ENCODE data around the gene MAPK1. TPM values are rescaled to one million over a fixed set of nuclear protein-coding genes. Genes with fewer than 3 reads are reported as not detected.
A peak's percentile ranks its signal among the peaks of the same experiment; 100 is the strongest.

MAPK1 gene
- total RNA-seq, 1 donor from 2014 or later: 148 TPM

DNA sequence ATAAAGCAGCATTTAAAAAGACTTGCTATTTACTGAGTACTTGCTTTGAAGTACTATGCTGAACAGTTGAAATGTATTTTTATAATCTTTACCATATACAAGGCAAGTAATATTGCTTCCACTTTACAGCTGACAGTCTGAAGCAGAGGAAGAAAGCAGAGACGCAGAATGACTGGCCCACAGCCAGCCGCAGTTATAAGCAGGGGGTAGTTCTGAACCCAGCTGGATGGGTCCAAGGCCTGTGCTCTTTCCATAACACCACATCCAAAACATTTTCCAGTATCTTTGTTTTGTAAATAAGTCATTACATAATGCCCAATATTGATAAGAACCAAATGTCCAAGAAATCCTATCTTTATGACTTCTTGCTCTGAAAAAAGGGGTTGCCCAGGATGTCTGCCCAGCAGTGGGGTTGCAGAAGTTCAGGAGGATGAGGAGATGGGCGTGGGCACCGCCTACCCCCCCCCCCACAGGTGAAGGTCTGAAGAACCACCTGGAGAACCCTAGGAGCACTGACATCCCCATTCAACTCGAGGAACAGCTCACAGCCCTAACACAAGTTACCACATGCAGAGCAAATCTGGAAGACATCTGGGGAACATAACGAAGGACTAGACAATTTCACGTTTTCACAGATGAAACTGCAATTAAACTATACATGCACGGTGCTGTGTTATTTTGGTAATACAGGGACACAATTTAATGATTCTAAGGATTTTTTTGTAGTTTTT is 107.6 kb downstream of the MAPK1 start:
- no peak for FAIRE-seq
- H3K4me3 ChIP-seq (ENCODE audit: insufficient read depth, low read depth, low read length): no peak overlapping the region
- no peak overlapping the region for H2AFZ ChIP-seq (ENCODE audit: low read depth, low read length)
- peaks cover 24% of the 10 kb centered on the region for H4K20me1 ChIP-seq (ENCODE audit: insufficient read depth, low read length)
- H3K27me3 ChIP-seq (ENCODE audit: insufficient read depth, low read length): no peaks in the 10 kb centered on the region
- no peaks in the 10 kb centered on the region for H3K9me3 ChIP-seq (ENCODE audit: insufficient read depth, low read depth, low read length)
- peak overlapping the region; percentile 26 for H3K27ac Mint-ChIP-seq (ENCODE audit: unreplicated experiment)
- no peak for DNase-seq (ENCODE audit: low read depth)
- H3K36me3 Mint-ChIP-seq (ENCODE audit: low read depth, unreplicated experiment): peaks cover 34% of the 10 kb centered on the region
- H3K27me3 Mint-ChIP-seq (ENCODE audit: low read depth, unreplicated experiment): no peaks in the 10 kb centered on the region
- no peak overlapping the region for H3K4me2 ChIP-seq (ENCODE audit: low read length)
- no peak overlapping the region for H3K9ac ChIP-seq (ENCODE audit: low read length)
- no peaks in the 10 kb centered on the region for H3K79me2 ChIP-seq (ENCODE audit: insufficient read depth, low read length)
- H3K9me3 Mint-ChIP-seq (ENCODE audit: unreplicated experiment): no peaks in the 10 kb centered on the region
- H3K27ac ChIP-seq (ENCODE audit: low read depth, low read length): no peak overlapping the region
- H3K4me1 Mint-ChIP-seq (ENCODE audit: low read depth, unreplicated experiment): peaks cover 24% of the 10 kb centered on the region
- peaks cover 33% of the 10 kb centered on the region for H3K36me3 ChIP-seq (ENCODE audit: insufficient read depth, low read length)
- peaks cover 25% of the 10 kb centered on the region for H3K4me1 ChIP-seq (ENCODE audit: insufficient read depth, low read length)
- H3K4me3 Mint-ChIP-seq (ENCODE audit: unreplicated experiment): no peak overlapping the region
- TF ChIP-seq, protein P1, sequence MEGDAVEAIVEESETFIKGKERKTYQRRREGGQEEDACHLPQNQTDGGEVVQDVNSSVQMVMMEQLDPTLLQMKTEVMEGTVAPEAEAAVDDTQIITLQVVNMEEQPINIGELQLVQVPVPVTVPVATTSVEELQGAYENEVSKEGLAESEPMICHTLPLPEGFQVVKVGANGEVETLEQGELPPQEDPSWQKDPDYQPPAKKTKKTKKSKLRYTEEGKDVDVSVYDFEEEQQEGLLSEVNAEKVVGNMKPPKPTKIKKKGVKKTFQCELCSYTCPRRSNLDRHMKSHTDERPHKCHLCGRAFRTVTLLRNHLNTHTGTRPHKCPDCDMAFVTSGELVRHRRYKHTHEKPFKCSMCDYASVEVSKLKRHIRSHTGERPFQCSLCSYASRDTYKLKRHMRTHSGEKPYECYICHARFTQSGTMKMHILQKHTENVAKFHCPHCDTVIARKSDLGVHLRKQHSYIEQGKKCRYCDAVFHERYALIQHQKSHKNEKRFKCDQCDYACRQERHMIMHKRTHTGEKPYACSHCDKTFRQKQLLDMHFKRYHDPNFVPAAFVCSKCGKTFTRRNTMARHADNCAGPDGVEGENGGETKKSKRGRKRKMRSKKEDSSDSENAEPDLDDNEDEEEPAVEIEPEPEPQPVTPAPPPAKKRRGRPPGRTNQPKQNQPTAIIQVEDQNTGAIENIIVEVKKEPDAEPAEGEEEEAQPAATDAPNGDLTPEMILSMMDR (IDR thresholded peaks at IDR 0.05; ENCODE audit: insufficient read depth, low read depth, low read length): no peak
- no peak for TF ChIP-seq EZH2 (IDR thresholded peaks at IDR 0.05; ENCODE audit: insufficient read depth, low read length)

DNA sequence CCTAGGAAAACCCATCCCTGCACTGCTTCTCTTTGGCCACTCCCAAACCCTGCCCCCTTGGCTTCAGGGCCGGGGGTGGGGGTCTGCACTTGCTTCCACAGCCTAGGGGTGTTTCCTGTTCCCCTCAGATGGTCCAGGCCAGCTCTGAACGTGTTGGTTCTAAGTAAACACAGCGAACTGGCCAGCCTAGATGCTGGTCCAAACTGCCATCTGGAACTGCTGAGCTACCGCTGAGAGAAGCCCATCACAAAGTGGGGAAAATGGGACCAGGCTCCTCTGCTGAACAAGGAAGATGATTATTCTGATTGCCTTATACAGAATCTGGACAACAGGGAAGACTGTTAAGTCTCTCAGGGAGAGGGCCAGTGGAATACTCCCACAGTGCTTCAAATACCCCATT is 108.4 kb downstream of the MAPK1 start:
- no peaks in the 10 kb centered on the region for H3K9me3 ChIP-seq (ENCODE audit: insufficient read depth, low read depth, low read length)
- H3K27ac ChIP-seq (ENCODE audit: low read depth, low read length): no peak overlapping the region
- no peak overlapping the region for H3K9ac ChIP-seq (ENCODE audit: low read length)
- peaks cover 30% of the 10 kb centered on the region for H3K4me1 ChIP-seq (ENCODE audit: insufficient read depth, low read length)
- H3K4me1 Mint-ChIP-seq (ENCODE audit: low read depth, unreplicated experiment): peaks cover 24% of the 10 kb centered on the region
- FAIRE-seq (no peak), DNase-seq (ENCODE audit: low read depth) (no peak)
- H3K9me3 Mint-ChIP-seq (ENCODE audit: unreplicated experiment): no peaks in the 10 kb centered on the region
- H3K36me3 Mint-ChIP-seq (ENCODE audit: low read depth, unreplicated experiment): peaks cover 33% of the 10 kb centered on the region
- no peak overlapping the region for H3K4me2 ChIP-seq (ENCODE audit: low read length)
- no peaks in the 10 kb centered on the region for H3K27me3 ChIP-seq (ENCODE audit: insufficient read depth, low read length)
- H4K20me1 ChIP-seq (ENCODE audit: insufficient read depth, low read length): peaks cover 24% of the 10 kb centered on the region
- no peaks in the 10 kb centered on the region for H3K27me3 Mint-ChIP-seq (ENCODE audit: low read depth, unreplicated experiment)
- no peak for TF ChIP-seq EZH2 (IDR thresholded peaks at IDR 0.05; ENCODE audit: insufficient read depth, low read length)
- TF ChIP-seq, protein P1 (IDR thresholded peaks at IDR 0.05; ENCODE audit: insufficient read depth, low read depth, low read length): no peak
- no peaks in the 10 kb centered on the region for H3K79me2 ChIP-seq (ENCODE audit: insufficient read depth, low read length)
- no peak overlapping the region for H3K4me3 ChIP-seq (ENCODE audit: insufficient read depth, low read depth, low read length)
- no peak overlapping the region for H3K4me3 Mint-ChIP-seq (ENCODE audit: unreplicated experiment)
- no peak overlapping the region for H3K27ac Mint-ChIP-seq (ENCODE audit: unreplicated experiment)
- no peak overlapping the region for H2AFZ ChIP-seq (ENCODE audit: low read depth, low read length)
- H3K36me3 ChIP-seq (ENCODE audit: insufficient read depth, low read length): peaks cover 28% of the 10 kb centered on the region
